Measurements from ENCODE around the gene ZMYM1.
"Not testable (repeated sequence)": the region's sequence is repeated elsewhere in the genome, so short reads cannot be mapped to it uniquely, and the experiment has no call there.

ZMYM1 gene

DNA sequence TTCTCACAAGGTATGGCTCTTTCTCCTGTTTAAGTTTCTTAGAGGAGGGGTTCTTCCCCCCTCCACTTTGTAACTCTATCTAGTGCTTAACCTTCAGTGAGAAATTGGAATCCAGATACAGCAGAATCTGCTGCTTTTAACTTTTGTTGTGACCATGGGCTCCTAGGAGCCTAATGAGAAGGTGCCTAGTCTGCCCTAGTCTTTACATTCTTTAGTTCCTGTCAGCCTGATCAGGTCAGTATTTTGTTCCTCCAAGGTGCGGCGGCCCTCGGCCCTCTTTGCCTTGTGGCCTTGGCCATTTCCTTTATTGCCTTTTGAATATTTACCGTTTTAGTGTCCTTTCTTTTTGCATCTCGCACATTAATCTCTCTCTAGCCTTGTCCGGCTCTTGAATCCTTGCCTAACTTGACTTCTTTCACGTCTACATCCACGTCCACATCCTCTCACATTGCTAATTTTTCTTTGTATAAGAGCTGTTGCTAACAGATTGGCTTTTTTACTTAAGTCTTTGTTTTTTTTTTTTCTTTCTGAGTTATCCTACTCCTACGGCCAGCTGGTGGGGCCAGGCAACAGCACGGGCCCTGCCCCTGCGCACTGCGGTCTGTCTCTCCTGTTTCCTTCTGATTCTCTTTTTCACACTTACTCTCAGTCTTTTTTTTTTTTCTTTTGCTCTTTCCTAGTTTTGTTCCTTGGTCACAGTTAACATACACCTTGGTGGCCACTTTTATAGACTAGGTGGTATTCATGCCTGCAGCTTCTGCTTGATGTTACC is 64.7 kb downstream of the ZMYM1 start:
- no peak for DNase-seq
- TF ChIP-seq, protein P1, sequence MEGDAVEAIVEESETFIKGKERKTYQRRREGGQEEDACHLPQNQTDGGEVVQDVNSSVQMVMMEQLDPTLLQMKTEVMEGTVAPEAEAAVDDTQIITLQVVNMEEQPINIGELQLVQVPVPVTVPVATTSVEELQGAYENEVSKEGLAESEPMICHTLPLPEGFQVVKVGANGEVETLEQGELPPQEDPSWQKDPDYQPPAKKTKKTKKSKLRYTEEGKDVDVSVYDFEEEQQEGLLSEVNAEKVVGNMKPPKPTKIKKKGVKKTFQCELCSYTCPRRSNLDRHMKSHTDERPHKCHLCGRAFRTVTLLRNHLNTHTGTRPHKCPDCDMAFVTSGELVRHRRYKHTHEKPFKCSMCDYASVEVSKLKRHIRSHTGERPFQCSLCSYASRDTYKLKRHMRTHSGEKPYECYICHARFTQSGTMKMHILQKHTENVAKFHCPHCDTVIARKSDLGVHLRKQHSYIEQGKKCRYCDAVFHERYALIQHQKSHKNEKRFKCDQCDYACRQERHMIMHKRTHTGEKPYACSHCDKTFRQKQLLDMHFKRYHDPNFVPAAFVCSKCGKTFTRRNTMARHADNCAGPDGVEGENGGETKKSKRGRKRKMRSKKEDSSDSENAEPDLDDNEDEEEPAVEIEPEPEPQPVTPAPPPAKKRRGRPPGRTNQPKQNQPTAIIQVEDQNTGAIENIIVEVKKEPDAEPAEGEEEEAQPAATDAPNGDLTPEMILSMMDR (IDR thresholded peaks at IDR 0.05): no peak
- Mint-ChIP-seq H3K27ac (no peak overlapping the region), H3K36me3 (ENCODE audit: low read depth) (no peaks in the 10 kb centered on the region), H3K9me3 (no peaks in the 10 kb centered on the region), H3K4me1 (peaks cover 33% of the 10 kb centered on the region), H3K27me3 (ENCODE audit: low read depth, poor library complexity) (peaks cover 9% of the 10 kb centered on the region), H3K4me3 (no peak overlapping the region)

DNA sequence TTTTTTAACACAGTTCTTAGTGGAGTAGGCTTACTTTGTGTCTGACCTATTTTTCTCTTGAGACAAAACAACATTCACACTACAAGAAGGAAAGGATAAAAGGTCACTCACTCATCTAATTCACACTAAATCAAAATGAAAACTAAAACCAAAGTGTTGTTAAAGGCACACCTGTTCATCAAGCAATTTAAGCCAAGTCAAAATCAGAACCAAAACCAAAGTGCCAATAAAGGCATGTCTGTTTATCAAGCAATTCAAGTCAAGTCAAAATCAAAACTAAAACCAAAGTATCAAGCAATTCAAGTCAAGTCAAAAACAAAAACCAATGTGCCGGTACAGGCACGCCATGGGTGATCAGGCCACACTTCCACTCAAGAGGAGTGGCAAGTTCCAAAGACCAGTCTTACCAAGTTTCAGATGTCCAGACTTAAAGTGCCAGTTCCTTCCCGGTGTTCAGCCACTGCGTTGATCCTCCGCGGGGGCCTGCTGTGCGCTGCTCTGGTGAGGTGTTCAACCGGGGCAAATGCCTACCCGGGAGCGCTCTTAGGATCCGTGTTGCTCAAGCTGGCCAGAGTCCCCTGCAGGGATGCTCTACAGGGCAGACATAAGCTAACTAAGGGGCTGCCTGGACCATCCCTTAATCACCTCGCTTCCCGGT is 66.8 kb downstream of the ZMYM1 start:
- not testable (repeated sequence) for H3K36me3 Mint-ChIP-seq (ENCODE audit: low read depth); H3K9me3 Mint-ChIP-seq; H3K4me3 Mint-ChIP-seq; H3K27me3 Mint-ChIP-seq (ENCODE audit: low read depth, poor library complexity); H3K27ac Mint-ChIP-seq
- peak; percentile 7 for DNase-seq
- H3K4me1 Mint-ChIP-seq: peaks cover 33% of the 10 kb centered on the region

DNA sequence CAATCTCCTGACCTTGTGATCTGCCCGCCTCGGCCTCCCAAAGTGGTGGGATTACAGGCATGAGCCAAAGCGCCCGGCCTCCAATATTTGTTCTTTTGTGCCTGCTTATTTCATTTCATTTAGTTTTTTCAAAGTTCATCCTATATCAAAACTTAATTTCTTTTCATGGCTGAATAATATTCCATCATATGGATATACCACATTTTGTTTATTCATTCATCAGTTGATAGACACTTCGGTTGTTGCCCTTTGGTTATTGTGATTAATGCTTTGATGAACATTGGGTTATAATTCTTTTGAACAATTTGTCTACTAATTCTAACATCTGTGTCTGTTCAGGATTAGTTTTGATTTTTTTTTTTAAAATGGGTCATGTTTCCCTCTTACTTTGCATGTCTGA is 72.0 kb downstream of the ZMYM1 start:
- H3K4me3 Mint-ChIP-seq: no peak overlapping the region
- no peak overlapping the region for H3K27ac Mint-ChIP-seq
- no peaks in the 10 kb centered on the region for H3K36me3 Mint-ChIP-seq (ENCODE audit: low read depth)
- H3K9me3 Mint-ChIP-seq: peaks cover 10% of the 10 kb centered on the region
- peaks cover 8% of the 10 kb centered on the region for H3K4me1 Mint-ChIP-seq
- H3K27me3 Mint-ChIP-seq (ENCODE audit: low read depth, poor library complexity): peaks cover 8% of the 10 kb centered on the region
- DNase-seq: no peak
- TF ChIP-seq, protein P1 (IDR thresholded peaks at IDR 0.05): no peak

DNA sequence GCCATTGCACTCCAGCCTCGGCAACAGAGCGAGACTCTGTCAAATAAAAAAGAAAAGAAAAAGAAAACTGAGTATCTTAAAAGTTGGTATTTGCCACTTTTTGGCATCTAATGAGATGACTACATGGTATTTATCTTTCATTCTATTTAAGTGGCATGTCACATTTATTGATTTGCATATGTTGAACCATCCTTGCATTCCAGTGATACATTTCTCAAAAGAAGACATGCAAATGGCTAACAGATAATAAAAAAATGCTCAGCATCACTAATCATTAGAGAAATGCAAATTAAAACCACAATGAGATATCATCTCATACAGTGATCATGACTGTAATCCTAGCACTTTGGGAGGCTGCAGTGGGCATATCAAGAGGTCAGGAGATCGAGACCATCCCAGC is 85.7 kb downstream of the ZMYM1 start:
- DNase-seq: no peak
- Mint-ChIP-seq H3K27me3 (ENCODE audit: low read depth, poor library complexity) (peaks cover 13% of the 10 kb centered on the region), H3K4me3 (no peak overlapping the region), H3K27ac (no peak overlapping the region), H3K36me3 (ENCODE audit: low read depth) (no peaks in the 10 kb centered on the region), H3K4me1 (no peaks in the 10 kb centered on the region), H3K9me3 (peaks cover 23% of the 10 kb centered on the region)
- TF ChIP-seq, protein P1 (IDR thresholded peaks at IDR 0.05): no peak
